Hematopoietic multipotent progenitor cell treated with erythropoietin and hydrocortisone succinate and interleukin-3 and kit ligand, for 8 days (in vitro differentiated cells): ENCODE results near the gene CLDN1.

Source experiments
- DNase-seq: peaks from one replicate; pipeline ENCODE4 v3.0.0-alpha.2; 2015

Gene CLDN1

DNA sequence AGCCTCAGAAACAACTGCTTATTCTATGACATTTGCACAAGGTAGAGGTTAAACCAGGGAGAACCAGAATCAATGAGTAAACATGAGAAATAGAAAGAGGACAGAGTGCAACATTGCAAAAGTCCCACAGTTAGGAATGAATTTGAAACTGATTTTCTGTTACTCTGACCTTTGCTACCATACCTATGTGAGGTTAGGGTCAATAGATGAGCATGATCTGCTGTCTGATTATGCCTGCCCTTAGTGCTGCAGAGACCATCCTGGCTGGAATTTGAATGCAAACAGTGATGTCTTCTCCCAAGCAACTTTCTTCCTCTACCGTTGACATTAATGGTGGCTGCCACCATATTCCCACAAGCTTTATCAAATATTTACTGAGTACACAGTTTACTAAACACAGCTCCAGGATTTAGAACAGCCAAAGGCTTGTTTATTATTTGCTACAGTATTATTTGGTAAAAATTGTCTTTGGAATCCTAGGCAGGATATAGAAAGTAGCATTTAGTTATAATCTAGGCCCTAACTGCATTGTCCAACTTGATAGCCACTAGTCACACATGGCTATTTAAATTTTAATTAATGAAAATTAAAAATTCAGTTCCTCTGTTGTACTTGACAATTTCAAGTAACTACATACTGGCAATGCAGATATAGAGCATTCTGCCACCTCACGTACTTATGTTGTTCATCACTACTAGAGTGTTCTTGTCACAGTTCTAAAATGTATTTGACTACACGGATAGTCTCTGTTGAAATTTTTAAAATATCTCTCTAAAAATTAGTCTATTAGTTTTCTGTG, 8.9 kb upstream of the CLDN1 start:
- no peak for DNase-seq

DNA sequence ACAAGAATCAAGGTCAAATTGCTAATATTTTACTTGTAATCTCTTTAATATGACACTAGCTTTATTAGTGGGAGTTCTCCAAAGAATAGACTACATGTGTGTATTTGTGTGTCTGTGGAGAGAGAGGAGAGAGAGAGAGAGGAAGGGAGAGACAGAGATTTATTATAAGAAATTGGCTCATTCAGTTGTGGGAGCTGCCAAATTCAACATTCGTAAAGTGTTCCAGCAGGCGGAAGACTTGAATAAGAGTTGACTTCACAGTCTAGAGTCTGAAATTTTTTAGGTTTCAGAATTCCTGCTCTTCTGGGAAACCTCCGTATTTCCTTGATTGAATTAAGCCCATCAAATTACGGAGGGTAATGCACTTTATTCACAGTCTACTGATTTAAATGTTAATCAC, 4.7 kb upstream of the CLDN1 start:
- DNase-seq = no peak

- no peak for DNase-seq
Observed at GRCh38 chr3:190326361-190326760, 4.1 kb upstream of the CLDN1 start.

DNA sequence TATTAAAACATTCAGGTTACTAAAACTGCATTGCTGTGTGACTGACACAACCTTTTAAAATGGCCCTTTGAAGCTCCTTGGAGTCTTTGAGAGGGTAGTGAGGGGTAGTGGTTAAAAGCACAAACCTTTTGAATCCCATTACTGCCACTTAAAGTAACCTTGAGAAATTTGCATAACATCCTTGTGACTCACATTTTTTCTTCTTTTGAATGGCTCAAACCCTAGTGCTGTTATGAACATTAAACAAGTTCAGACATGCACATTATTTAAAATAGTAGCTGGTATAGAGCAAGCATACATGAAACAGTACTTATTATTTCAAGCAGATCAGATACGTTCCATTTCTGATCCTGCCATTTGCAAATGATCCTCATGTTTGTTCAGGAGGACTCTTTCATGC, 3.7 kb upstream of the CLDN1 start:
- DNase-seq = no peak

DNA sequence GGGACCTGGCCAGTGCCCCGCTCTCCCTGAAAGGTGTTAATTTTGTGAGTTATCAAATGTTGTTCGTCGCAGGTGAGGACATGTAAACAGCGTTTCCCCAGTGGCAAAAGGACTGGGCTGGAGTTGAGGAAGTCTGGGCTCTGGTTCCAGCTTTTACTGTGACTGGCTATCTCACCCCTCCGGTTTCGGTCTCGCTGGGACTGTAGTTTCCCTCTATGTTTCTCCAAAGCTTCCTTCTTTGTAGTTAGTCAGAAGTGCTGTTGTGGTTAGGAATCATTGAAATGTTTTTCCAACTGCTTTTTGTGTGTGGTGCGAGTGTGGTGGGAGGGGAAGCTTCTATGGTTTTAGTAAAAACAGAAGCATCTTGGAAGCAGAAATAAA, 990 bp upstream of the CLDN1 start:
- DNase-seq = no peak

DNA sequence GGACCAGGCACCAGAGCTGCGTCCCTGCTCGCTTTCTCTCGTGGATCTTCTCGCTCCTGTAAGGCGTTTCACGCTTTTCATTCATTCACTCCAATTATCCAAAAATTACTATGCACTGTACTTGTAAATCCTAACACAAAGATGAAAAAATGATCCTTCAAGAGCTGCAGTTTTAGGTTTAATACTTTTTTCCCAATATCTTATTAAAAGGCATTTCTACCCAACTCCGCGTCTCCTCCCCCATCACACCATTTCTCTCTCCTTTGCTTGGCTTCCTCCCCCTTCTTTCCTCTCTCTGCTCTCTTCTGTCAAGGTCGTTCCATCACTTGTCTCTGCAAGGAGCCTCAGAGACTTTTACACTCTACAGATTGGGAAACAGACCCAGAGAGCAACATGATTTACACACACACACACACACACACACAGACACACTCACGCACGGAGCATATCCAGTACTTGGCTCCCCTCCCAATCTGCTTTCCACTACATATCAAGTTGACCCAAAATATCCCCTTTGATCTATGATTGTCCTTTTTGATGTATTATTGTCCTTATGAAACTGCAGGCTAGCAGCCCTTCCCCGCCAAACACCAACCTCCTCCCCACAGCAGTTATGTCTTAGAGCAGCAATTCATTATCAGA, 479 bp upstream of the CLDN1 start:
- no peak for DNase-seq

- DNase-seq = no peak
Observed at GRCh38 chr3:190320594-190321362, 1.5 kb downstream of the CLDN1 start.

DNA sequence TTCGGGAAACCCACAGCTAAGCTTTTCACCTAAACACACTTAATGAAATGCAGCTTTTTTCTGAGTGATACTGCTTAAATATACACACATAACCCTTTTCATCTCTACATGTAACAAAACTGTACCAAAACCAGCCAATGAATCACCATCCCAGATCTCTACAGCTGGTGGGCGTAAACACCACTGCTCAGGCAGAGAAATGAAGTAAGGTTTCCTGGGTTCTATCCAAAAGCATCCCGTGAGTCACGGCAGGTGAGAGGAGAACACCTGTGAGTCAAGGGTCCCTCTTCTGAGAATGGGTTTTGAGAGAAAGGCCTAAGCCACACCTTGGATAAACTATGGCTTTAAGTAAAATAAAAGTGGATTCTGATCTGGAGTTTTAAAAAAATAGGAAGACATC, 2.6 kb downstream of the CLDN1 start:
- no peak for DNase-seq

- no peak for DNase-seq
Observed at GRCh38 chr3:190318666-190319065, 3.6 kb downstream of the CLDN1 start.

DNA sequence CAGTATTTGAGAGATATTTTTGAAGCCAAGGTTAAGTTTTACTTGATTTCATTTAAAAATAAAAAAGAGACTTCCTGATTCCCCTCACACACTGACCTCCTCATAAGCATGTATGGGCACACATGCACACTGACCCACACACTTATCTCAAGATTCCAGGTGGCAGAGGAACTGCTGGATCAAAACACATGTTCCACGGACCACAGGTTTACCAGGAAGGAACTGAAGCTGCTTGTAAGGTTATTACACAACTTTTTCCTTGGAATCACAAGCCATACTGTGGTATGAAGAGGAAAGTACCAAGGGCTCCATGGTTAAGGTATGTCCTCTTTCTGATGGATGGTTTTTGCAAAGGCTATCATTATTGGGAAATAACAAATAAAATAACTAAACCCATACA, 7.5 kb downstream of the CLDN1 start:
- DNase-seq = no peak

GRCh38 chr3:190309414-190309813, 12.8 kb downstream of the CLDN1 start:
- no peak for DNase-seq

DNA sequence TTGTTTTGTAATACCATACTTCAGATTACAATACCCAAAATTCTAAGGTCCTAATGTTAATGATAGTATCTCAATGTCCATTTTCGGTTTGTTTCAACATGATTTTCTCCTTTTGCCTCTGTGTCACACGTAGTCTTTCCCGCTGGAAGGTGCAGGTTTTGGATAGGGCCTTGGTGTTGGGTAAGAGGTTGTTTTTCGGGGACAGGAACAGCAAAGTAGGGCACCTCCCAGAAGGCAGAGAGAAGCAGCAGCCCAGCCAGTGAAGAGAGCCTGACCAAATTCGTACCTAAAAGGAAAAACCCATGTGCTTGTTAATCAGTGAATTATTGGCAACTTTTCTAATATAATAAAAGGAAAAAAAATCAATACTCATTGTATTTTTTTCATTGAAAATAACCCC, 14.1 kb downstream of the CLDN1 start:
- DNase-seq = no peak

- no peak for DNase-seq
Observed at GRCh38 chr3:190307164-190307545, 15.1 kb downstream of the CLDN1 start.

DNA sequence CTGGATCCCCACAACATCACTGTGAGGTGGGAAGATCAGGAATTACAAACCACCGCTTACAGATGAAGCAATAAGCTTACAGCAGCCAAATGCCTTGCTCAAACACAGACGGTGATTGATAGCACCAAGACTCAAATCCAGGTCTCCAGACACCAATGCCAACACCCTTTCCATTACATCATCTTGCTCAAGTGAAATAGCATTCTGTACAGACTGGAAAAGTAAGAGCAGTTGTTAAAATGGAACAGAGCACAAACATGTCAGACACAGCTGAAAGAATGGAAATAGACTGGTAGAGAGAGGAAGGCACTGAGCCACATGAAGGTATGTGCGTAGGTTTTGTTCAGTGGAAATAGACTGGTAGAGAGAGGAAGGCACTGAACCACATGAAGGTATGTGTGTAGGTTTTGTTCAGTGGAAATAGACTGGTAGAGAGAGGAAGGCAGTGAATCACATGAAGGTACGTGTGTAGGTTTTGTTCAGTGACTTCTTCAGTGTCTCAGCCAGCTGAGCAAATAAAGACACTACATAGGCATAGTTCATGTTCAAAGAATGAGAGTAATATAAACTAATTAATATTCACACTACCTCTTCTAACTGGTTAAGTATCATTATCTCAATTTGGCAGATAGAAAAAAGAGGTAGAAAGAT, 15.6 kb downstream of the CLDN1 start:
- DNase-seq = no peak

- no peak for DNase-seq
Observed at GRCh38 chr3:190306026-190306425, 16.2 kb downstream of the CLDN1 start.

DNA sequence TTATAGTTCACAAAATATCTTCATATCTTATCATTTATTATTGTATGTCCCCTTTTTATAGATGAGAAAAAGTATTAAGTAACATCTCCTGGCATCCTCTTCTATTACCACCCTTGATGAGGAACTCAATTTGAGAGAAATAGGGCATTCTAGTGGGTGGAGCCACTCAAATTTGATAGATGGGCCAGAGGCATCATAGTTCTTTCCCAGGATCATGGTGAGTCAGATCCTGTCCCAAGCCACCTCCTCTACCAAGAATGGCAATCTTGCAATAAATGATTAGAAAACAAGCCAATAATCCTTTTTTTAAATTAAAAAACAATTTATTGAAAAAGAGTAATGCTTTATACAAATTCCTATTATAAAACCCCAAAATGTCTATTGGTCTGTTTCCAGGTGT, 16.8 kb downstream of the CLDN1 start:
- DNase-seq = no peak

GRCh38 chr3:190303884-190304283, 18.4 kb downstream of the CLDN1 start:
- DNase-seq = no peak

DNA sequence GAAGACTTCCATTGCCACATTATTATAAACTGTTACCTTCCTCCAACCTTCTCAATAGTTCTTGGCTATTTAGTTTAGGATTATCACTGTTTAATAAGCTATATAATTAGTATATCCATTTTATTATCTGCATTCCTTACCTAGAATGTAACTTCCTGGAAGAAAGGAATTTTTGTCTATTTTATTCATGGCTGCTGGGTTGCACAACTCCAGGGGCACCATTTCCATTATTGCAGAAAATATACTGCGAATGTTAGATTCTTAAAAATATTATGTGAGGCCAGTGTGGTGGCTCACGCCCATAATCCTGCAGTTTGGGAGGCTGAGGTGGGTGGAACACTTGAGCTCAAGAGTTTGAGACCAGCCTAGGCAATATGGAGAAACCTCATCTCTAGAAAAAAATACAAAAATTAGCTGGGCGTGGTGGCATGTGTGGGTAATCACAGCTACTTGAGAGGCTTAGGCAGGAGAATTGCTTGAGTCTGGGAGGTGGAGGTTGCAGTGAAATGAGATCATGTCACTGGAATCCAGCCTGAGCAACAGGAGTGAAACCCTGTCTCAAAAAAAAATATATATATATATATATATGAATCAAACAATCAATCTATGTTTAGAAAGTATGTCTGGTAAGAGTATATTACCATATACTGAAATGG, 19.9 kb downstream of the CLDN1 start:
- DNase-seq = no peak

DNA sequence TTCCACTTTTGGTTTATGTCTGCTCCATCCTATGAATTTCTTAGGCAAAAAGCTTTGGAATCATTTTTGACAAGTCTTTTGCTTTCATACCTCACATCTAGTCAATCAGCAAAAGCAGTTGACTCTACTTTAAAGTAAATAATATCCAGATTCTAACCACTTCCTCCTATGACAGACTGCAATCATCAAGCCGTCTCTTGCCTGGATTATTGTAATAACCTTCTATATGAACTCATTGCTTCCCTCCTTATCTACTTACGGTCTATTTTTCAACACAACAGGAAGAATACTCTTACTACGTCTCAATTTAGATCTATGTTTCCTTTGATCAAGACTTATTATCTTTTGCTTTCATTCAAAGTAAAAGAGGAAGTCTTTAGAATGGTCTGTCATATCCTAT, 20.7 kb downstream of the CLDN1 start:
- DNase-seq = no peak

GRCh38 chr3:190299969-190300368, 22.3 kb downstream of the CLDN1 start:
- no peak for DNase-seq

- DNase-seq = no peak
Observed at GRCh38 chr3:190294030-190294429, 28.2 kb downstream of the CLDN1 start.

- no peak for DNase-seq
Observed at GRCh38 chr3:190293621-190294020, 28.6 kb downstream of the CLDN1 start.

- DNase-seq = no peak
Observed at GRCh38 chr3:190291994-190292584, 30.2 kb downstream of the CLDN1 start.
